Tibial nerve (tissue), 4 donors: ENCODE data around the gene SYCE3.

Source experiments
- EP300 ChIP-seq, 2 donors: sonication (generic); formaldehyde crosslinking; IDR thresholded peaks; one replicate each; pipeline ENCODE4 v1.6.1; 2017; ENCODE audit warnings: antibody characterized with exemption in 2 of 2, mild to moderate bottlenecking in 1 of 2
- TF ChIP-seq, protein P1 (sequence below), 5 experiments: fragments of 200-600 bp in 3 of 5; fragments of 450-650 bp in 2 of 5; sonication (generic) in 3 of 5; IDR thresholded peaks; one replicate each; pipeline ENCODE4 v1.5.1; 2016 to 2019; ENCODE audit warnings: antibody characterized with exemption in 5 of 5, mild to moderate bottlenecking in 3 of 5, moderate library complexity in 2 of 5

DNA sequence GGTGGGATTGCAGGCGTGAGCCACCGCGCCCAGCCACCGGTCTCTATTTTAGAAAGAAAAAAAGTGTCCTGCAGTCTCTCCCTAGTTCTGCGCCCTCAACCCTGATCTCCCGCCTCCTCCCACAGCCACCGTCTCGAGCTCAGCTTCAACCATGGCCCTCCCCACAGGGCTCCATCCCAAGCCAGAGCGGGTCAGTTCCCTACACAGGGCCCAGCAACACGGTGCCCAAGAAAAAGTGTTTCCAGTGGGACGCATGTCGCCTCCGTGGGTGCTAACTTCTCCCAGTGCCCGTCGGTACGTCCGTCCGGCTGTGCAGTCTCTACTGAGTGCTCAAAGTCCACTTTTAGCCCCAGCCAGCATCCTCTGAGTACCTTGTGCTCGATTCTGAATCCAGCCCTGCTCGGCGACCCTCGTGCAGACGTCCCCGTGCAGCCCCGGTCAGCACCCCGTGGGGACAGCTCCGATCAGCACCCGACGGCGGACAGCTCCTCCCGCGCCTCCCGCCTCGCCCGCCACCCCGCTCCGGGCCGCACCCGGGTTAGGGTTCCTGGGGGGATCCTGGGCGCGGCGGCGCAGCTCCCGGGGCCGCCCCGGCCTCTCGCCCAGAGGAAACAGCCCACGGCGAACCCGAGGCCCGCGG, 37.2 kb upstream of the SYCE3 start:
- TF ChIP-seq, protein P1, sequence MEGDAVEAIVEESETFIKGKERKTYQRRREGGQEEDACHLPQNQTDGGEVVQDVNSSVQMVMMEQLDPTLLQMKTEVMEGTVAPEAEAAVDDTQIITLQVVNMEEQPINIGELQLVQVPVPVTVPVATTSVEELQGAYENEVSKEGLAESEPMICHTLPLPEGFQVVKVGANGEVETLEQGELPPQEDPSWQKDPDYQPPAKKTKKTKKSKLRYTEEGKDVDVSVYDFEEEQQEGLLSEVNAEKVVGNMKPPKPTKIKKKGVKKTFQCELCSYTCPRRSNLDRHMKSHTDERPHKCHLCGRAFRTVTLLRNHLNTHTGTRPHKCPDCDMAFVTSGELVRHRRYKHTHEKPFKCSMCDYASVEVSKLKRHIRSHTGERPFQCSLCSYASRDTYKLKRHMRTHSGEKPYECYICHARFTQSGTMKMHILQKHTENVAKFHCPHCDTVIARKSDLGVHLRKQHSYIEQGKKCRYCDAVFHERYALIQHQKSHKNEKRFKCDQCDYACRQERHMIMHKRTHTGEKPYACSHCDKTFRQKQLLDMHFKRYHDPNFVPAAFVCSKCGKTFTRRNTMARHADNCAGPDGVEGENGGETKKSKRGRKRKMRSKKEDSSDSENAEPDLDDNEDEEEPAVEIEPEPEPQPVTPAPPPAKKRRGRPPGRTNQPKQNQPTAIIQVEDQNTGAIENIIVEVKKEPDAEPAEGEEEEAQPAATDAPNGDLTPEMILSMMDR (IDR thresholded peaks at IDR 0.05) = no peak
- TF ChIP-seq EP300 (IDR thresholded peaks at IDR 0.05) = peak in 1 of 2 donors; percentile 11
